MG63 (cell line): ENCODE data around the gene TEX26. TPM values are rescaled to one million over a fixed set of nuclear protein-coding genes. Genes with fewer than 3 reads are reported as not detected.

ENCODE experiments used
- DNase-seq: peaks from one replicate; pipeline ENCODE4 v3.0.0-alpha.2; 2020
- H3K27me3 ChIP-seq: fragments of 250-450 bp; sonication (Bioruptor Pico); 2 replicates; pipeline ENCODE4 v1.5.1; 2020; ENCODE audit warnings: mild to moderate bottlenecking, moderate library complexity
- H3K36me3 ChIP-seq: fragments of 250-450 bp; sonication (Bioruptor Pico); 2 replicates; pipeline ENCODE4 v1.5.1; 2020; ENCODE audit warnings: mild to moderate bottlenecking, moderate library complexity
- H3K4me3 ChIP-seq: fragments of 250-450 bp; sonication (Bioruptor Pico); 2 replicates; pipeline ENCODE4 v1.5.1; 2020; ENCODE audit warnings: mild to moderate bottlenecking, moderate library complexity
- H3K9me3 ChIP-seq: fragments of 250-450 bp; sonication (Bioruptor Pico); 2 replicates; pipeline ENCODE4 v1.5.1; 2020; ENCODE audit warnings: mild to moderate bottlenecking, moderate library complexity
- total RNA-seq: library from RNA; depleted of rRNA; stranded (reverse); fragments of >200 nt; shearing (Covaris generic); gene quantifications from 2 replicates; pipeline ENCODE4 v1.2.3, GENCODE V29; 2014; ENCODE audit warnings: low replicate concordance

Gene TEX26
- total RNA-seq, 1 experiment from 2014 or later, result not detected

- no peak for DNase-seq
- no peak overlapping the region for H3K4me3 ChIP-seq
- H3K9me3 ChIP-seq, result peaks cover 8% of the 10 kb centered on the region
- H3K27me3 ChIP-seq, result peaks cover 9% of the 10 kb centered on the region
- H3K36me3 ChIP-seq, result no peaks in the 10 kb centered on the region
These were observed 24.9 kb downstream of the TEX26 start for GRCh38 chr13:30957258-30957943.

- no peaks in the 10 kb centered on the region for H3K27me3 ChIP-seq
- no peak overlapping the region for H3K4me3 ChIP-seq
- H3K9me3 ChIP-seq, result peaks cover 8% of the 10 kb centered on the region
- no peak for DNase-seq
- no peaks in the 10 kb centered on the region for H3K36me3 ChIP-seq
These were observed 27.2 kb downstream of the TEX26 start for GRCh38 chr13:30959678-30960077.

- Histone ChIP-seq H3K36me3 (no peaks in the 10 kb centered on the region), H3K9me3 (peaks cover 8% of the 10 kb centered on the region), H3K27me3 (no peaks in the 10 kb centered on the region), H3K4me3 (no peak overlapping the region)
- DNase-seq, result peak; percentile 17
These were observed 31.3 kb downstream of the TEX26 start for GRCh38 chr13:30963791-30964190.

- Histone ChIP-seq H3K36me3 (no peaks in the 10 kb centered on the region), H3K27me3 (no peaks in the 10 kb centered on the region), H3K9me3 (no peaks in the 10 kb centered on the region), H3K4me3 (no peak overlapping the region)
- no peak for DNase-seq
These were observed 32.9 kb downstream of the TEX26 start for GRCh38 chr13:30965380-30965779.

GRCh38 chr13:30966101-30966500 is 33.6 kb downstream of the TEX26 start:
- H3K9me3 ChIP-seq, result no peaks in the 10 kb centered on the region
- DNase-seq, result no peak
- H3K4me3 ChIP-seq, result no peak overlapping the region
- no peaks in the 10 kb centered on the region for H3K27me3 ChIP-seq
- H3K36me3 ChIP-seq, result no peaks in the 10 kb centered on the region

- Histone ChIP-seq H3K27me3 (no peaks in the 10 kb centered on the region), H3K4me3 (no peak overlapping the region), H3K36me3 (no peaks in the 10 kb centered on the region), H3K9me3 (no peaks in the 10 kb centered on the region)
- no peak for DNase-seq
These were observed 36.4 kb downstream of the TEX26 start for GRCh38 chr13:30968846-30969245.

GRCh38 chr13:30971575-30971974 is 39.1 kb downstream of the TEX26 start:
- Histone ChIP-seq H3K9me3 (no peaks in the 10 kb centered on the region), H3K27me3 (no peaks in the 10 kb centered on the region), H3K36me3 (no peaks in the 10 kb centered on the region), H3K4me3 (no peak overlapping the region)
- DNase-seq, result no peak

GRCh38 chr13:30972888-30973377 is 40.5 kb downstream of the TEX26 start:
- no peaks in the 10 kb centered on the region for H3K36me3 ChIP-seq
- no peaks in the 10 kb centered on the region for H3K27me3 ChIP-seq
- DNase-seq, result no peak
- H3K4me3 ChIP-seq, result no peak overlapping the region
- H3K9me3 ChIP-seq, result no peaks in the 10 kb centered on the region

GRCh38 chr13:30974350-30974749 is 41.9 kb downstream of the TEX26 start:
- Histone ChIP-seq H3K9me3 (0 out of 2 replicates have a peak, but pooled peaks cover 2% of the 10 kb centered on the region), H3K27me3 (no peaks in the 10 kb centered on the region), H3K36me3 (no peaks in the 10 kb centered on the region), H3K4me3 (no peak overlapping the region)
- DNase-seq, result no peak

GRCh38 chr13:30976025-30976424 is 43.6 kb downstream of the TEX26 start:
- Histone ChIP-seq H3K36me3 (no peaks in the 10 kb centered on the region), H3K27me3 (no peaks in the 10 kb centered on the region), H3K4me3 (no peak overlapping the region), H3K9me3 (0 out of 2 replicates have a peak, but pooled peaks cover 2% of the 10 kb centered on the region)
- no peak for DNase-seq

GRCh38 chr13:30978981-30979956 is 46.8 kb downstream of the TEX26 start:
- H3K27me3 ChIP-seq, result no peaks in the 10 kb centered on the region
- H3K36me3 ChIP-seq, result no peaks in the 10 kb centered on the region
- H3K9me3 ChIP-seq, result 0 out of 2 replicates have a peak, but pooled peaks cover 2% of the 10 kb centered on the region
- no peak overlapping the region for H3K4me3 ChIP-seq
- DNase-seq, result no peak

- no peak overlapping the region for H3K4me3 ChIP-seq
- no peaks in the 10 kb centered on the region for H3K27me3 ChIP-seq
- H3K36me3 ChIP-seq, result no peaks in the 10 kb centered on the region
- 0 out of 2 replicates have a peak, but pooled peaks cover 2% of the 10 kb centered on the region for H3K9me3 ChIP-seq
- DNase-seq, result no peak
These were observed 50.0 kb downstream of the TEX26 start for GRCh38 chr13:30982506-30982905.

- Histone ChIP-seq H3K4me3 (no peak overlapping the region), H3K27me3 (no peaks in the 10 kb centered on the region), H3K36me3 (no peaks in the 10 kb centered on the region), H3K9me3 (0 out of 2 replicates have a peak, but pooled peaks cover 2% of the 10 kb centered on the region)
- DNase-seq, result no peak
These were observed 50.5 kb downstream of the TEX26 start for GRCh38 chr13:30982906-30983305.

GRCh38 chr13:30983431-30983830 is 51.0 kb downstream of the TEX26 start:
- no peaks in the 10 kb centered on the region for H3K27me3 ChIP-seq
- no peak for DNase-seq
- no peak overlapping the region for H3K4me3 ChIP-seq
- 0 out of 2 replicates have a peak, but pooled peaks cover 2% of the 10 kb centered on the region for H3K9me3 ChIP-seq
- H3K36me3 ChIP-seq, result no peaks in the 10 kb centered on the region

- Histone ChIP-seq H3K4me3 (no peak overlapping the region), H3K9me3 (no peaks in the 10 kb centered on the region), H3K36me3 (no peaks in the 10 kb centered on the region), H3K27me3 (no peaks in the 10 kb centered on the region)
- no peak for DNase-seq
These were observed 52.2 kb downstream of the TEX26 start for GRCh38 chr13:30984620-30985019.

- no peaks in the 10 kb centered on the region for H3K27me3 ChIP-seq
- H3K4me3 ChIP-seq, result no peak overlapping the region
- H3K36me3 ChIP-seq, result no peaks in the 10 kb centered on the region
- H3K9me3 ChIP-seq, result no peaks in the 10 kb centered on the region
- DNase-seq, result no peak
These were observed 53.3 kb downstream of the TEX26 start for GRCh38 chr13:30985637-30986205.

- Histone ChIP-seq H3K4me3 (no peak overlapping the region), H3K9me3 (no peaks in the 10 kb centered on the region), H3K36me3 (no peaks in the 10 kb centered on the region), H3K27me3 (no peaks in the 10 kb centered on the region)
- DNase-seq, result no peak
These were observed 58.7 kb downstream of the TEX26 start for GRCh38 chr13:30991184-30991583.
